Neural progenitor cell (in vitro differentiated cells): ENCODE results near the gene SLC2A11.

Source experiments
- EZH2 ChIP-seq: fragments of 200-600 bp; sonication (generic); IDR thresholded peaks from 2 replicates; pipeline ENCODE4 v1.6.1; 2017; ENCODE audit warnings: antibody characterized with exemption, mild to moderate bottlenecking, moderate library complexity
- EZH2phosphoT487 ChIP-seq: fragments of 200-600 bp; sonication (generic); IDR thresholded peaks from 2 replicates; pipeline ENCODE4 v1.6.1; 2017; ENCODE audit warnings: antibody characterized with exemption
- TF ChIP-seq, protein P1 (sequence below): fragments of 200-600 bp; sonication (generic); IDR thresholded peaks from 2 replicates; pipeline ENCODE4 v1.5.1; 2017; ENCODE audit warnings: antibody characterized with exemption, mild to moderate bottlenecking

- TF ChIP-seq EZH2, result no peak
- TF ChIP-seq, protein P1, sequence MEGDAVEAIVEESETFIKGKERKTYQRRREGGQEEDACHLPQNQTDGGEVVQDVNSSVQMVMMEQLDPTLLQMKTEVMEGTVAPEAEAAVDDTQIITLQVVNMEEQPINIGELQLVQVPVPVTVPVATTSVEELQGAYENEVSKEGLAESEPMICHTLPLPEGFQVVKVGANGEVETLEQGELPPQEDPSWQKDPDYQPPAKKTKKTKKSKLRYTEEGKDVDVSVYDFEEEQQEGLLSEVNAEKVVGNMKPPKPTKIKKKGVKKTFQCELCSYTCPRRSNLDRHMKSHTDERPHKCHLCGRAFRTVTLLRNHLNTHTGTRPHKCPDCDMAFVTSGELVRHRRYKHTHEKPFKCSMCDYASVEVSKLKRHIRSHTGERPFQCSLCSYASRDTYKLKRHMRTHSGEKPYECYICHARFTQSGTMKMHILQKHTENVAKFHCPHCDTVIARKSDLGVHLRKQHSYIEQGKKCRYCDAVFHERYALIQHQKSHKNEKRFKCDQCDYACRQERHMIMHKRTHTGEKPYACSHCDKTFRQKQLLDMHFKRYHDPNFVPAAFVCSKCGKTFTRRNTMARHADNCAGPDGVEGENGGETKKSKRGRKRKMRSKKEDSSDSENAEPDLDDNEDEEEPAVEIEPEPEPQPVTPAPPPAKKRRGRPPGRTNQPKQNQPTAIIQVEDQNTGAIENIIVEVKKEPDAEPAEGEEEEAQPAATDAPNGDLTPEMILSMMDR, result no peak
- no peak for TF ChIP-seq EZH2phosphoT487
Measured at GRCh38 chr22:23828800-23829680, 28.6 kb upstream of the SLC2A11 start.
